ENCODE results near the gene TCAP. TPM values are rescaled to one million over a fixed set of nuclear protein-coding genes. Genes with fewer than 3 reads are reported as not detected.

TCAP gene
- total RNA-seq, 1 experiment from 2014 or later: 1.6 TPM

DNA sequence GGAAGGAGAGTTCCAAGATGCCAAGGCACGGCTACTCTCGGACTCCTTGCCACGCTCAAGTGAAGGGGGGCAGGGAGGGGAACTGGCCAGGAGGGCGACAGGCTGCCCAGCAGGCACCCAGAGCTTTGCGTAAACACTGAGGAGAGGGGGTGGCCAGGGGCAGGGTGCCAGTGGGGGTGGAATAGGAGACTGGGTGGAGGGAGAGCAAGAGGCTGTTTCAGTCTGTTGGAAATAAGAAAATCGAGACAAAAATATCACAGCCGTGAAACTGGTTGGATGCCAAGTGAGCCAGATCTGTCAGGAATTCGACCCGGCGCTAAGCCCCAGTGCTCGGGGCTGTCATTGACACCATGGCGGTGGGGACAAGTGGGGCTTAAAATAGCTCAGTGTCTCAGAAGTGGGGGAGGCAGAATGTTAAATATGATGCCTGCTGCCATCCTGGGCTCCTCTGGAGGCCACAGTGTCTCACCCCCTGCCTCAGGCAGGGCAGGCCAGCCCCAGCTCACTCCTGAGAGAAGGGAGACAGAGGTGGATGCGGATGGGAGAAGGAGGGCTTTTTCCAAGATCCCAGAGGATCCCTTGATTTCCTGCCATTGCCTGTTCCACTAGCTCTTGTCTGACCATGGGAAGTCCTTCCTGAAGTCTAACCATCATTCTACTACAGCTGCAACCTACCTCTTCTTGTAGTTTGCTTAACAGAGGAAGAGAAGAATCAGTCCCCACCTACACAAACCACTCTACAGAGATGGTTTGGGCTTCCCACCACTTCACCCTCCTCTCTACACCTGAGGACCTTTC lies 12.6 kb downstream of the TCAP start:
- H3K27me3 ChIP-seq (ENCODE audit: control insufficient read depth, insufficient read depth, low read length): no peaks in the 10 kb centered on the region
- no peak for DNase-seq (ENCODE audit: low read depth, low spot score)
- ChIA-PET CTCF (no interaction called here), POLR2A (no interaction called here)
- no peaks in the 10 kb centered on the region for H3K36me3 ChIP-seq (ENCODE audit: control insufficient read depth, insufficient read depth, low read length)
- BruUV-seq (replicated peaks): no TSS peak
- H3K4me3 ChIP-seq (ENCODE audit: low read depth in 2 of 2, low read length in 2 of 2): no peak overlapping the region
- intact Hi-C loops (cut with micrococcal nuclease; ENCODE audit: unreplicated experiment): no loop called here
- TF ChIP-seq, protein P1, sequence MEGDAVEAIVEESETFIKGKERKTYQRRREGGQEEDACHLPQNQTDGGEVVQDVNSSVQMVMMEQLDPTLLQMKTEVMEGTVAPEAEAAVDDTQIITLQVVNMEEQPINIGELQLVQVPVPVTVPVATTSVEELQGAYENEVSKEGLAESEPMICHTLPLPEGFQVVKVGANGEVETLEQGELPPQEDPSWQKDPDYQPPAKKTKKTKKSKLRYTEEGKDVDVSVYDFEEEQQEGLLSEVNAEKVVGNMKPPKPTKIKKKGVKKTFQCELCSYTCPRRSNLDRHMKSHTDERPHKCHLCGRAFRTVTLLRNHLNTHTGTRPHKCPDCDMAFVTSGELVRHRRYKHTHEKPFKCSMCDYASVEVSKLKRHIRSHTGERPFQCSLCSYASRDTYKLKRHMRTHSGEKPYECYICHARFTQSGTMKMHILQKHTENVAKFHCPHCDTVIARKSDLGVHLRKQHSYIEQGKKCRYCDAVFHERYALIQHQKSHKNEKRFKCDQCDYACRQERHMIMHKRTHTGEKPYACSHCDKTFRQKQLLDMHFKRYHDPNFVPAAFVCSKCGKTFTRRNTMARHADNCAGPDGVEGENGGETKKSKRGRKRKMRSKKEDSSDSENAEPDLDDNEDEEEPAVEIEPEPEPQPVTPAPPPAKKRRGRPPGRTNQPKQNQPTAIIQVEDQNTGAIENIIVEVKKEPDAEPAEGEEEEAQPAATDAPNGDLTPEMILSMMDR (IDR thresholded peaks at IDR 0.05): no peak
- TF ChIP-seq, protein P2, sequence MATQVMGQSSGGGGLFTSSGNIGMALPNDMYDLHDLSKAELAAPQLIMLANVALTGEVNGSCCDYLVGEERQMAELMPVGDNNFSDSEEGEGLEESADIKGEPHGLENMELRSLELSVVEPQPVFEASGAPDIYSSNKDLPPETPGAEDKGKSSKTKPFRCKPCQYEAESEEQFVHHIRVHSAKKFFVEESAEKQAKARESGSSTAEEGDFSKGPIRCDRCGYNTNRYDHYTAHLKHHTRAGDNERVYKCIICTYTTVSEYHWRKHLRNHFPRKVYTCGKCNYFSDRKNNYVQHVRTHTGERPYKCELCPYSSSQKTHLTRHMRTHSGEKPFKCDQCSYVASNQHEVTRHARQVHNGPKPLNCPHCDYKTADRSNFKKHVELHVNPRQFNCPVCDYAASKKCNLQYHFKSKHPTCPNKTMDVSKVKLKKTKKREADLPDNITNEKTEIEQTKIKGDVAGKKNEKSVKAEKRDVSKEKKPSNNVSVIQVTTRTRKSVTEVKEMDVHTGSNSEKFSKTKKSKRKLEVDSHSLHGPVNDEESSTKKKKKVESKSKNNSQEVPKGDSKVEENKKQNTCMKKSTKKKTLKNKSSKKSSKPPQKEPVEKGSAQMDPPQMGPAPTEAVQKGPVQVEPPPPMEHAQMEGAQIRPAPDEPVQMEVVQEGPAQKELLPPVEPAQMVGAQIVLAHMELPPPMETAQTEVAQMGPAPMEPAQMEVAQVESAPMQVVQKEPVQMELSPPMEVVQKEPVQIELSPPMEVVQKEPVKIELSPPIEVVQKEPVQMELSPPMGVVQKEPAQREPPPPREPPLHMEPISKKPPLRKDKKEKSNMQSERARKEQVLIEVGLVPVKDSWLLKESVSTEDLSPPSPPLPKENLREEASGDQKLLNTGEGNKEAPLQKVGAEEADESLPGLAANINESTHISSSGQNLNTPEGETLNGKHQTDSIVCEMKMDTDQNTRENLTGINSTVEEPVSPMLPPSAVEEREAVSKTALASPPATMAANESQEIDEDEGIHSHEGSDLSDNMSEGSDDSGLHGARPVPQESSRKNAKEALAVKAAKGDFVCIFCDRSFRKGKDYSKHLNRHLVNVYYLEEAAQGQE (IDR thresholded peaks at IDR 0.05; ENCODE audit: insufficient read depth in 1 of 2, low read depth in 2 of 2, low read length in 1 of 2): no peak
- TF ChIP-seq TCF7L2 (IDR thresholded peaks at IDR 0.05; ENCODE audit: low read depth, low read length) (no peak), SIN3A (IDR thresholded peaks at IDR 0.05; ENCODE audit: borderline replicate concordance, insufficient read depth, low read depth, low read length) (no peak), POLR2AphosphoS5 (IDR thresholded peaks at IDR 0.05; ENCODE audit: low read depth, low read length) (no peak)
- H3K9me3 ChIP-seq (ENCODE audit: control insufficient read depth, insufficient read depth, low read depth, low read length): no peaks in the 10 kb centered on the region
- H3K27ac ChIP-seq (ENCODE audit: low read length): no peak overlapping the region
- no peak for ATAC-seq
- in situ Hi-C loops (cut with HindIII; ENCODE audit: low pct_unique_long_range_greater_than_20kb, low sequenced_read_pairs): no loop called here
- H3K4me1 ChIP-seq (ENCODE audit: control insufficient read depth, insufficient read depth, low read length): peaks cover 5% of the 10 kb centered on the region; the same call in 1 of the 2 replicates

DNA sequence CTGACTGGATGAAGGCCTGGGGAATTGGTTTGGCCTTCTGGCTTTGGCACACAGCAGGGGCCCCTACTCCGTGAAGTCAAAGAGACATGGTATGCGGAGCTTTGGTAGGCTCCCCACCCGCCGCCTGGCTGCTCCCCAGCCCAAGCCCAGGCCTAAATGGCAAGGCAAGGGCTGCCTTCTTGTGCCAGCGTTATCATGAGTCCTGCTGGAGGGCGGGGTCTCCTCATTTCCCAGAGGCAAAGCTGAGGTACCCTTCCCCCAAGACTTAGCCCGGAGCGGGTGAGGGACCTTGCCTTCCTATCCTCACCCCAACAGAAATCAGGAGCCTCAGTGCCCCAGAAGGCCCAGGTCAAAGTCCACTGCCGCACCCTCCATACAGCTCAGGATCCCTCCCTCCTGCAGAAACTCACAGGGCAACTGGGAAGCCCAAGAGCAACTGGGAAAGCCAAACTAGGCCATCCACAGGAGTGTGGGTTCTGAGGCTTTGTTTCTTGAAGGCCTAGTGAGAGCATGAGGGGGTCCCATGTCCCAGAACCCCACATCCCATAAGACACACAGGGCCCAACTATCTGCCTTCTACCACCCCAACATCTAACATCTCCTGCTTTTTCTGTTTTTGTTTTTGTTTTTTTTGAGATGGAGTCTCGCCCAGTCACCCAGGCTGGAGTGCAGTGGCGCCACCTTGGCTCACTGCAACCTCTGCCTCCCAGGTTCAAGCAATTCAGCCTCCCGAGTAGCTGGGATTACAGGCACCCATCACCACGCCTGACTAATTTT lies 13.4 kb downstream of the TCAP start:
- Histone ChIP-seq H3K36me3 (ENCODE audit: control insufficient read depth, insufficient read depth, low read length) (no peaks in the 10 kb centered on the region), H3K27me3 (ENCODE audit: control insufficient read depth, insufficient read depth, low read length) (no peaks in the 10 kb centered on the region), H3K9me3 (ENCODE audit: control insufficient read depth, insufficient read depth, low read depth, low read length) (no peaks in the 10 kb centered on the region), H3K4me3 (ENCODE audit: low read depth in 2 of 2, low read length in 2 of 2) (no peak overlapping the region), H3K27ac (ENCODE audit: low read length) (no peak overlapping the region), H3K4me1 (ENCODE audit: control insufficient read depth, insufficient read depth, low read length) (peaks cover 5% of the 10 kb centered on the region; the same call in 1 of the 2 replicates)
- BruUV-seq (replicated peaks): no TSS peak
- DNase-seq (ENCODE audit: low read depth, low spot score) (no peak), ATAC-seq (no peak)
- in situ Hi-C loops (cut with HindIII; ENCODE audit: low pct_unique_long_range_greater_than_20kb, low sequenced_read_pairs): no loop called here
- TF ChIP-seq SIN3A (IDR thresholded peaks at IDR 0.05; ENCODE audit: borderline replicate concordance, insufficient read depth, low read depth, low read length): no peak
- TF ChIP-seq POLR2AphosphoS5 (IDR thresholded peaks at IDR 0.05; ENCODE audit: low read depth, low read length): no peak
- TF ChIP-seq, protein P1 (IDR thresholded peaks at IDR 0.05): no peak
- TF ChIP-seq, protein P2 (IDR thresholded peaks at IDR 0.05; ENCODE audit: insufficient read depth in 1 of 2, low read depth in 2 of 2, low read length in 1 of 2): no peak
- POLR2A ChIA-PET: no interaction called here
- intact Hi-C loops (cut with micrococcal nuclease; ENCODE audit: unreplicated experiment): no loop called here
- CTCF ChIA-PET: no interaction called here
